ENCODE results near the gene JAKMIP1.

GRCh38 chr4:6199422-6199921 is 877 bp downstream of the JAKMIP1 start:
- TF ChIP-seq, protein P1, sequence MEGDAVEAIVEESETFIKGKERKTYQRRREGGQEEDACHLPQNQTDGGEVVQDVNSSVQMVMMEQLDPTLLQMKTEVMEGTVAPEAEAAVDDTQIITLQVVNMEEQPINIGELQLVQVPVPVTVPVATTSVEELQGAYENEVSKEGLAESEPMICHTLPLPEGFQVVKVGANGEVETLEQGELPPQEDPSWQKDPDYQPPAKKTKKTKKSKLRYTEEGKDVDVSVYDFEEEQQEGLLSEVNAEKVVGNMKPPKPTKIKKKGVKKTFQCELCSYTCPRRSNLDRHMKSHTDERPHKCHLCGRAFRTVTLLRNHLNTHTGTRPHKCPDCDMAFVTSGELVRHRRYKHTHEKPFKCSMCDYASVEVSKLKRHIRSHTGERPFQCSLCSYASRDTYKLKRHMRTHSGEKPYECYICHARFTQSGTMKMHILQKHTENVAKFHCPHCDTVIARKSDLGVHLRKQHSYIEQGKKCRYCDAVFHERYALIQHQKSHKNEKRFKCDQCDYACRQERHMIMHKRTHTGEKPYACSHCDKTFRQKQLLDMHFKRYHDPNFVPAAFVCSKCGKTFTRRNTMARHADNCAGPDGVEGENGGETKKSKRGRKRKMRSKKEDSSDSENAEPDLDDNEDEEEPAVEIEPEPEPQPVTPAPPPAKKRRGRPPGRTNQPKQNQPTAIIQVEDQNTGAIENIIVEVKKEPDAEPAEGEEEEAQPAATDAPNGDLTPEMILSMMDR (IDR thresholded peaks at IDR 0.05; ENCODE audit: low read depth, low read length, poor library complexity, severe bottlenecking) = no peak
- no peak for TF ChIP-seq EZH2phosphoT487 (IDR thresholded peaks at IDR 0.05; ENCODE audit: borderline replicate concordance, low read length)
